PFSK-1 (cell line): ENCODE results near the gene ZNF267.

Experiments
- FOXP2 ChIP-seq: optimal IDR thresholded peaks from 2 replicates; pipeline ENCODE3; 2011; ENCODE audit warnings: borderline replicate concordance, control low read depth, inconsistent platforms; ENCODE audit not compliant: insufficient read depth; ENCODE audit errors: extremely low read length, extremely low read depth
- POLR2AphosphoS5 ChIP-seq: IDR thresholded peaks from 2 replicates; pipeline ENCODE4 v1.6.1; 2012; ENCODE audit warnings: low read depth, mild to moderate bottlenecking, control low read depth, low read length, moderate library complexity
- SIN3A ChIP-seq: IDR thresholded peaks from 2 replicates; pipeline ENCODE4 v1.6.1; 2012; ENCODE audit warnings: mild to moderate bottlenecking, low read length, moderate library complexity, borderline replicate concordance; ENCODE audit not compliant: insufficient read depth
- TAF1 ChIP-seq: IDR thresholded peaks from 2 replicates; pipeline ENCODE4 v1.6.1; 2012; ENCODE audit warnings: low read length, control low read depth, borderline replicate concordance; ENCODE audit not compliant: insufficient read depth
- TF ChIP-seq, protein P1 (sequence below), 2 experiments: IDR thresholded peaks; 2 replicates each; pipeline versions ENCODE4 v1.6.1 to v1.8.0; 2011 to 2012; ENCODE audit warnings: low read depth in 2 of 2, low read length in 2 of 2, control low read depth in 1 of 2, inconsistent platforms in 1 of 2, mild to moderate bottlenecking in 1 of 2, moderate library complexity in 1 of 2; ENCODE audit not compliant: insufficient read depth in 1 of 2

DNA sequence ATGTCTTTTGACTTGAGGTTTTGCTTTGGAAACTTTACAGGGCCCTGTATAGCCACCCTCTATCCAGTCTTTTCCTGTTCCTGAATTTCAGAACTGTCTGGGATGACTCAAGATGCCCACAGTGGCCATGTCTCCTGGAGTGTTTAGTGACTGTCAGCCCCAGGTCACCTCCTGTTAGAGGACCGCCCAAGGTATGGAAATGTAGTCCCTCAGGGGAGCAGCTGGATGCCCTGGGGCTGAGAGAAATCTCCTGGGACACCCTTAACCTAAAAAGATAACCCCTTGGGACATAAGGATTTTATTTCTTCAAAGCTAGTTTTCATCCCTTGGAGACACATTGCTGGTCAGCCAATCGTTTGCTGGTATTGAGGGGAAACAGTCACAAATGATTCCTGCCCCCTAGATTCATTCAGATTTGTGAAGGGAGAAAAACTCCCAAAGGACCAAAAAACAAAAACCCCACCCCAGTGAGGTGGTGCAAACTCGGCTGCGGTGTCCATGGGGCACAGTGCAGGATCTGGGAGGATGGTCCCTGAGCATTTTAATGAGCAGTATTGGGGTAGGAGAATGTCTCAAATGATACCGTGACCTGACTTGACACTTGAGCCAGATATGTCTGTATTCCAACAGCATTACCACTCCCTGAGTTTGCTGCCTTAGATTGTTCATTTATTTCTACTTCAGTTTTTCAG lies 1.7 kb downstream of the ZNF267 start:
- TF ChIP-seq SIN3A (no peak), POLR2AphosphoS5 (no peak), TAF1 (no peak), FOXP2 (no peak)
- TF ChIP-seq, protein P1, sequence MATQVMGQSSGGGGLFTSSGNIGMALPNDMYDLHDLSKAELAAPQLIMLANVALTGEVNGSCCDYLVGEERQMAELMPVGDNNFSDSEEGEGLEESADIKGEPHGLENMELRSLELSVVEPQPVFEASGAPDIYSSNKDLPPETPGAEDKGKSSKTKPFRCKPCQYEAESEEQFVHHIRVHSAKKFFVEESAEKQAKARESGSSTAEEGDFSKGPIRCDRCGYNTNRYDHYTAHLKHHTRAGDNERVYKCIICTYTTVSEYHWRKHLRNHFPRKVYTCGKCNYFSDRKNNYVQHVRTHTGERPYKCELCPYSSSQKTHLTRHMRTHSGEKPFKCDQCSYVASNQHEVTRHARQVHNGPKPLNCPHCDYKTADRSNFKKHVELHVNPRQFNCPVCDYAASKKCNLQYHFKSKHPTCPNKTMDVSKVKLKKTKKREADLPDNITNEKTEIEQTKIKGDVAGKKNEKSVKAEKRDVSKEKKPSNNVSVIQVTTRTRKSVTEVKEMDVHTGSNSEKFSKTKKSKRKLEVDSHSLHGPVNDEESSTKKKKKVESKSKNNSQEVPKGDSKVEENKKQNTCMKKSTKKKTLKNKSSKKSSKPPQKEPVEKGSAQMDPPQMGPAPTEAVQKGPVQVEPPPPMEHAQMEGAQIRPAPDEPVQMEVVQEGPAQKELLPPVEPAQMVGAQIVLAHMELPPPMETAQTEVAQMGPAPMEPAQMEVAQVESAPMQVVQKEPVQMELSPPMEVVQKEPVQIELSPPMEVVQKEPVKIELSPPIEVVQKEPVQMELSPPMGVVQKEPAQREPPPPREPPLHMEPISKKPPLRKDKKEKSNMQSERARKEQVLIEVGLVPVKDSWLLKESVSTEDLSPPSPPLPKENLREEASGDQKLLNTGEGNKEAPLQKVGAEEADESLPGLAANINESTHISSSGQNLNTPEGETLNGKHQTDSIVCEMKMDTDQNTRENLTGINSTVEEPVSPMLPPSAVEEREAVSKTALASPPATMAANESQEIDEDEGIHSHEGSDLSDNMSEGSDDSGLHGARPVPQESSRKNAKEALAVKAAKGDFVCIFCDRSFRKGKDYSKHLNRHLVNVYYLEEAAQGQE (IDR thresholded peaks at IDR 0.05; ENCODE audit: insufficient read depth in 1 of 2, low read depth in 2 of 2, low read length in 2 of 2) = no peak
